HG02763 (cell line): ENCODE measurements around the gene SLC6A15.

Source experiments
- ATAC-seq: cut with Tn5 transposase; IDR thresholded peaks from one replicate; pipeline ENCODE4 v1.9.1; 2021; ENCODE audit warnings: mild to moderate bottlenecking, moderate library complexity; ENCODE audit not compliant: unreplicated experiment

SLC6A15 gene

GRCh38 chr12:84912198-84913128 is at the start of gene SLC6A15:
Gene SLC6A15, minus strand, starts transcription at chr12:84912799. Its CDS starts 20,679 bp downstream, at chr12:84892120.
- no peak for ATAC-seq

- no peak for ATAC-seq
These were observed 48.3 kb upstream of the SLC6A15 start for GRCh38 chr12:84960918-84961317.

GRCh38 chr12:84955298-84955697 is 42.7 kb upstream of the SLC6A15 start:
- ATAC-seq, result no peak

- no peak for ATAC-seq
These were observed 41.8 kb upstream of the SLC6A15 start for GRCh38 chr12:84954415-84954814.

- ATAC-seq, result no peak
These were observed 38.5 kb upstream of the SLC6A15 start for GRCh38 chr12:84950971-84951546.

- no peak for ATAC-seq
These were observed 34.2 kb upstream of the SLC6A15 start for GRCh38 chr12:84946753-84947152.

GRCh38 chr12:84937415-84937814 is 24.8 kb upstream of the SLC6A15 start:
- no peak for ATAC-seq

- no peak for ATAC-seq
These were observed 16.9 kb upstream of the SLC6A15 start for GRCh38 chr12:84929501-84929900.

- no peak for ATAC-seq
These were observed 12.4 kb upstream of the SLC6A15 start for GRCh38 chr12:84924981-84925380.

GRCh38 chr12:84922693-84923092 is 10.1 kb upstream of the SLC6A15 start:
- no peak for ATAC-seq

GRCh38 chr12:84920331-84920730 is 7.7 kb upstream of the SLC6A15 start:
- no peak for ATAC-seq

- no peak for ATAC-seq
These were observed 6.7 kb upstream of the SLC6A15 start for GRCh38 chr12:84919271-84919670.

- ATAC-seq, result no peak
These were observed 523 bp upstream of the SLC6A15 start for GRCh38 chr12:84913129-84913515.

- no peak for ATAC-seq
These were observed 1.1 kb downstream of the SLC6A15 start for GRCh38 chr12:84911271-84912197.

GRCh38 chr12:84910549-84911241 is 1.9 kb downstream of the SLC6A15 start:
- no peak for ATAC-seq

GRCh38 chr12:84904051-84904450 is 8.5 kb downstream of the SLC6A15 start:
- ATAC-seq, result no peak

- no peak for ATAC-seq
These were observed 21.3 kb downstream of the SLC6A15 start for GRCh38 chr12:84891106-84891838.

GRCh38 chr12:84889818-84890217 is 22.8 kb downstream of the SLC6A15 start:
- ATAC-seq, result no peak

GRCh38 chr12:84888861-84889260 is 23.7 kb downstream of the SLC6A15 start:
- ATAC-seq, result no peak

GRCh38 chr12:84877340-84877739 is 35.3 kb downstream of the SLC6A15 start:
- no peak for ATAC-seq
